ENCODE data around the gene FHOD3.

FHOD3 gene

GRCh38 chr18:36568487-36568886 is 271.0 kb downstream of the FHOD3 start:
- no peak for DNase-seq

GRCh38 chr18:36572135-36572856 is 274.8 kb downstream of the FHOD3 start:
- DNase-seq, result peak; percentile 12

GRCh38 chr18:36576339-36576738 is 278.8 kb downstream of the FHOD3 start:
- no peak for DNase-seq

GRCh38 chr18:36578871-36579710 is 281.6 kb downstream of the FHOD3 start:
- no peak for DNase-seq

- DNase-seq, result no peak
Measured at GRCh38 chr18:36580266-36580665, 282.8 kb downstream of the FHOD3 start.

GRCh38 chr18:36580874-36581750 is 283.6 kb downstream of the FHOD3 start:
- no peak for DNase-seq

GRCh38 chr18:36582988-36583745 is 285.7 kb downstream of the FHOD3 start:
- DNase-seq, result no peak

- no peak for DNase-seq
Measured at GRCh38 chr18:36589857-36590543, 292.5 kb downstream of the FHOD3 start.

- no peak for DNase-seq
Measured at GRCh38 chr18:36590621-36591580, 293.4 kb downstream of the FHOD3 start.

GRCh38 chr18:36592282-36592681 is 294.8 kb downstream of the FHOD3 start:
- no peak for DNase-seq

GRCh38 chr18:36593001-36593400 is 295.5 kb downstream of the FHOD3 start:
- DNase-seq, result no peak

- no peak for DNase-seq
Measured at GRCh38 chr18:36593641-36594040, 296.1 kb downstream of the FHOD3 start.

- DNase-seq, result no peak
Measured at GRCh38 chr18:36594621-36595020, 297.1 kb downstream of the FHOD3 start.

- DNase-seq, result no peak
Measured at GRCh38 chr18:36595046-36595817, 297.7 kb downstream of the FHOD3 start.

GRCh38 chr18:36595818-36596215 is 298.3 kb downstream of the FHOD3 start:
- DNase-seq, result no peak

GRCh38 chr18:36597636-36598035 is 300.1 kb downstream of the FHOD3 start:
- DNase-seq, result no peak

- DNase-seq, result no peak
Measured at GRCh38 chr18:36600548-36600947, 303.0 kb downstream of the FHOD3 start.

GRCh38 chr18:36601316-36601715 is 303.8 kb downstream of the FHOD3 start:
- DNase-seq, result no peak

GRCh38 chr18:36602071-36602470 is 304.6 kb downstream of the FHOD3 start:
- no peak for DNase-seq

GRCh38 chr18:36602620-36603019 is 305.1 kb downstream of the FHOD3 start:
- DNase-seq, result no peak
